ENCODE measurements around the gene MRPL24. TPM values are rescaled to one million over a fixed set of nuclear protein-coding genes. Genes with fewer than 3 reads are reported as not detected.

The MRPL24 gene
- total RNA-seq, 1 experiment from 2014 or later = 27.3 TPM

DNA sequence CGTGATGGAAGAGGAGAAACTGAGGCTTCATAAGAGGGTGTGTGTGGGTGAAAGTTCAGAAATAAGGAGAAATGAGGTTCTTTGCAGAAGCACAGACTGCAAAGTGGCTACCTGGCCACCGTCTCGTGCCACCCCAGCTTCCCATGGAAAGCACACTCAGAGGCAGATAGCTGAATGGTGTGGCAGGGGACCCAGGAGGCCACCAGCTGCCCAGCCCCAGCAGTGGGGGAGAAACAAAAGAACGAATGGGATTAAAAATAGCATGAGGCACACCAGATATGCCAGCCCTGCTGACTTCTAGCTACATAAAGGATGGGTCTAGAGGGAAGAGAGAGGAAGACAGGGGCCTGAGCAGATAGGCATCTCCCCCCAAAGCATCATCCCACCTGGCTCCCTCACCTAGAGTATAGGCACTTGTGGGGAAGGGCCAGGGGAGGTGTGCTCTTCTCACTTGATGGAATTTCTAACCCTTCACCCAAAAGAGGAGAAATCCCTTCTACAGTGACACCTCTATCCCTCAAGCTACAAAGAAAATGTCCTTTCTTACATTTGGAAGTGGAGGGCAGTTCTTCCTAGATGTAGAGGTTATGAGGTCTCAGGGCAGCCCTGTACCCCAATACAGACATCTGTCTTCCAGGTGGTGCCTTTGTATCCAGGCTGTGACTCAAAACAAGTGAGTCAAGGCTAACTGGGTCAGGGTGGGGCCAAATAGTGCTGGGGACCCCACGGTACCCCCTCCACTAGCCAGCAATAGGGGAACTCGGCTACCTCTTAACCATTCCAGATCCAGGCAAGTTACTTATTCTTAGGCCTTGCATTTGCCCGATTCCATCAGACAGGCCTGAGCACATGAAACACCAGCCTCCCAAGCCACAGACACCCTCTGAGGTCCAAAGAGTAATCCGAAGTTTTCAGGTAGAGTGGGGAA, 7.1 kb upstream of the MRPL24 start:
- DNase-seq = no peak
- H3K4me1 ChIP-seq (ENCODE audit: insufficient read depth, low read length) = peaks cover 28% of the 10 kb centered on the region
- peak overlapping the region; percentile 70 for H2BK12ac ChIP-seq (ENCODE audit: insufficient read length, low read depth, low read length)

More for the DNA sequence above, 7.1 kb upstream of the MRPL24 start:
- no peak overlapping the region for H2BK20ac ChIP-seq (ENCODE audit: low read depth, low read length, poor library complexity, severe bottlenecking)
- H3K4me3 Mint-ChIP-seq = peak overlapping the region; percentile 91 to 94
- no peak overlapping the region for H4K8ac ChIP-seq (replicated peaks; ENCODE audit: insufficient read length, low read depth, low read length)
- H3K14ac ChIP-seq (ENCODE audit: insufficient read depth, low read length) = peak overlapping the region; percentile 50; the same call in 1 of the 2 replicates
- no peak overlapping the region for H3T11ph ChIP-seq (ENCODE audit: low read length)
- H3K4me2 ChIP-seq (ENCODE audit: insufficient read depth, insufficient read length, low read length) = peak overlapping the region; percentile 53
- H3K9ac ChIP-seq (ENCODE audit: extremely low read depth, insufficient read length, low read length) = peak overlapping the region; percentile 4
- H3K36me3 Mint-ChIP-seq (ENCODE audit: insufficient read depth in 1 of 3, low read depth in 3 of 3) = peaks cover 28 to 36% (median 30%) of the 10 kb centered on the region in 3 experiments
- no peak overlapping the region for H2BK15ac ChIP-seq (ENCODE audit: low read depth, low read length)
- no peak overlapping the region for H2AFZ ChIP-seq (ENCODE audit: low read length)
- H3K27ac Mint-ChIP-seq = peak overlapping the region; percentile 98 to 100 (median 99)
- H4K20me1 ChIP-seq (ENCODE audit: control insufficient read depth, insufficient read depth, insufficient read length) = no peaks in the 10 kb centered on the region
- peaks cover 32% of the 10 kb centered on the region; the same call in 1 of the 2 replicates for H3K79me2 ChIP-seq (ENCODE audit: insufficient read depth, low read length)
- H3K23me2 ChIP-seq (ENCODE audit: insufficient read length, low read depth, low read length, poor library complexity, severe bottlenecking) = peaks cover 23% of the 10 kb centered on the region
- peaks cover 56 to 62% of the 10 kb centered on the region in 2 experiments for H3K4me1 Mint-ChIP-seq
- H3K9me3 Mint-ChIP-seq = no peaks in the 10 kb centered on the region
- no peak overlapping the region for H4K91ac ChIP-seq (ENCODE audit: insufficient read length, low read depth, low read length)
- no peaks in the 10 kb centered on the region for H3K27me3 Mint-ChIP-seq (ENCODE audit: low read depth)
- H3K23ac ChIP-seq (ENCODE audit: insufficient read length, low read depth, low read length) = no peak overlapping the region
- H3K56ac ChIP-seq (ENCODE audit: insufficient read length, low read depth, low read length) = no peak overlapping the region
- no peak overlapping the region for H4K5ac ChIP-seq (ENCODE audit: insufficient read length, low read depth, low read length)
- no peak overlapping the region; the same call in 1 of the 2 replicates for H3K4ac ChIP-seq (ENCODE audit: low read depth, low read length)
- no peak overlapping the region for H2AK5ac ChIP-seq (ENCODE audit: insufficient read length, low read length)
- no CpG with 5 or more reads among the region's 8 CpGs for WGBS (ENCODE audit: extremely low coverage, insufficient read length, low lambda C conversion rate)
- no peak overlapping the region for H2BK120ac ChIP-seq (ENCODE audit: low read depth, low read length, poor library complexity, severe bottlenecking)
- peak overlapping the region; percentile 96 for H3K27ac ChIP-seq (ENCODE audit: insufficient read length, low read depth, low read length)
- H3K18ac ChIP-seq (ENCODE audit: insufficient read length, low read depth, low read length) = peak overlapping the region; percentile 33
- TF ChIP-seq, protein P1, sequence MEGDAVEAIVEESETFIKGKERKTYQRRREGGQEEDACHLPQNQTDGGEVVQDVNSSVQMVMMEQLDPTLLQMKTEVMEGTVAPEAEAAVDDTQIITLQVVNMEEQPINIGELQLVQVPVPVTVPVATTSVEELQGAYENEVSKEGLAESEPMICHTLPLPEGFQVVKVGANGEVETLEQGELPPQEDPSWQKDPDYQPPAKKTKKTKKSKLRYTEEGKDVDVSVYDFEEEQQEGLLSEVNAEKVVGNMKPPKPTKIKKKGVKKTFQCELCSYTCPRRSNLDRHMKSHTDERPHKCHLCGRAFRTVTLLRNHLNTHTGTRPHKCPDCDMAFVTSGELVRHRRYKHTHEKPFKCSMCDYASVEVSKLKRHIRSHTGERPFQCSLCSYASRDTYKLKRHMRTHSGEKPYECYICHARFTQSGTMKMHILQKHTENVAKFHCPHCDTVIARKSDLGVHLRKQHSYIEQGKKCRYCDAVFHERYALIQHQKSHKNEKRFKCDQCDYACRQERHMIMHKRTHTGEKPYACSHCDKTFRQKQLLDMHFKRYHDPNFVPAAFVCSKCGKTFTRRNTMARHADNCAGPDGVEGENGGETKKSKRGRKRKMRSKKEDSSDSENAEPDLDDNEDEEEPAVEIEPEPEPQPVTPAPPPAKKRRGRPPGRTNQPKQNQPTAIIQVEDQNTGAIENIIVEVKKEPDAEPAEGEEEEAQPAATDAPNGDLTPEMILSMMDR (conservative IDR thresholded peaks at IDR 0.05) = 0 out of 3 replicates have a peak, but pooled peaks have one; percentile 3
- no peaks in the 10 kb centered on the region for H3K9me3 ChIP-seq (ENCODE audit: control insufficient read depth, low read depth, low read length)
- H3K27me3 ChIP-seq (ENCODE audit: insufficient read depth, low read length) = no peaks in the 10 kb centered on the region
- H3K79me1 ChIP-seq (ENCODE audit: insufficient read depth, low read depth, low read length, poor library complexity, severe bottlenecking) = no peaks in the 10 kb centered on the region
- no peak overlapping the region for H2BK5ac ChIP-seq (ENCODE audit: insufficient read length, low read length)
